ENCODE results near the gene CLDN1. TPM values are rescaled to one million over a fixed set of nuclear protein-coding genes. Genes with fewer than 3 reads are reported as not detected.
A peak's percentile ranks its signal among the peaks of the same experiment; 100 is the strongest.

The CLDN1 gene
- total and polyA plus RNA-seq, 2 of the 13 experiments (the other 11 are each of a cell fraction or from before 2014, with no cell fraction given): 42.7 to 51.6 TPM

GRCh38 chr3:190306513-190307163 is 15.6 kb downstream of the CLDN1 start (continued):
- 0 out of 2 replicates have a peak, but pooled peaks have one; percentile 7 for TF ChIP-seq NR2C2 (CRISPR knock-in tag; IDR thresholded peaks at IDR 0.05; ENCODE audit: borderline replicate concordance)
- TF ChIP-seq PRDM4 (CRISPR knock-in tag; IDR thresholded peaks at IDR 0.05; ENCODE audit: borderline replicate concordance): no peak
- TF ChIP-seq NRL (CRISPR knock-in tag; IDR thresholded peaks at IDR 0.05; ENCODE audit: borderline replicate concordance): no peak
- 0 out of 2 replicates have a peak, but pooled peaks have one; percentile 3 for TF ChIP-seq HNF4A (CRISPR knock-in tag; IDR thresholded peaks at IDR 0.05)
- no peak for TF ChIP-seq ZNF746 (CRISPR knock-in tag; IDR thresholded peaks at IDR 0.05)
- TF ChIP-seq GFI1 (CRISPR knock-in tag; IDR thresholded peaks at IDR 0.05; ENCODE audit: borderline replicate concordance): peak; percentile 76; the same call in 1 of the 2 replicates
- TF ChIP-seq ZNF710 (CRISPR knock-in tag; IDR thresholded peaks at IDR 0.05; ENCODE audit: borderline replicate concordance): 0 out of 2 replicates have a peak, but pooled peaks have one; percentile 56
- peak; percentile 68 for TF ChIP-seq HDAC2 (CRISPR knock-in tag; IDR thresholded peaks at IDR 0.05)
- TF ChIP-seq, protein P1, sequence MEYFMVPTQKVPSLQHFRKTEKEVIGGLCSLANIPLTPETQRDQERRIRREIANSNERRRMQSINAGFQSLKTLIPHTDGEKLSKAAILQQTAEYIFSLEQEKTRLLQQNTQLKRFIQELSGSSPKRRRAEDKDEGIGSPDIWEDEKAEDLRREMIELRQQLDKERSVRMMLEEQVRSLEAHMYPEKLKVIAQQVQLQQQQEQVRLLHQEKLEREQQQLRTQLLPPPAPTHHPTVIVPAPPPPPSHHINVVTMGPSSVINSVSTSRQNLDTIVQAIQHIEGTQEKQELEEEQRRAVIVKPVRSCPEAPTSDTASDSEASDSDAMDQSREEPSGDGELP (IDR thresholded peaks at IDR 0.05; ENCODE audit: borderline replicate concordance, low read depth): peak; percentile 94
- TF ChIP-seq, protein P2, sequence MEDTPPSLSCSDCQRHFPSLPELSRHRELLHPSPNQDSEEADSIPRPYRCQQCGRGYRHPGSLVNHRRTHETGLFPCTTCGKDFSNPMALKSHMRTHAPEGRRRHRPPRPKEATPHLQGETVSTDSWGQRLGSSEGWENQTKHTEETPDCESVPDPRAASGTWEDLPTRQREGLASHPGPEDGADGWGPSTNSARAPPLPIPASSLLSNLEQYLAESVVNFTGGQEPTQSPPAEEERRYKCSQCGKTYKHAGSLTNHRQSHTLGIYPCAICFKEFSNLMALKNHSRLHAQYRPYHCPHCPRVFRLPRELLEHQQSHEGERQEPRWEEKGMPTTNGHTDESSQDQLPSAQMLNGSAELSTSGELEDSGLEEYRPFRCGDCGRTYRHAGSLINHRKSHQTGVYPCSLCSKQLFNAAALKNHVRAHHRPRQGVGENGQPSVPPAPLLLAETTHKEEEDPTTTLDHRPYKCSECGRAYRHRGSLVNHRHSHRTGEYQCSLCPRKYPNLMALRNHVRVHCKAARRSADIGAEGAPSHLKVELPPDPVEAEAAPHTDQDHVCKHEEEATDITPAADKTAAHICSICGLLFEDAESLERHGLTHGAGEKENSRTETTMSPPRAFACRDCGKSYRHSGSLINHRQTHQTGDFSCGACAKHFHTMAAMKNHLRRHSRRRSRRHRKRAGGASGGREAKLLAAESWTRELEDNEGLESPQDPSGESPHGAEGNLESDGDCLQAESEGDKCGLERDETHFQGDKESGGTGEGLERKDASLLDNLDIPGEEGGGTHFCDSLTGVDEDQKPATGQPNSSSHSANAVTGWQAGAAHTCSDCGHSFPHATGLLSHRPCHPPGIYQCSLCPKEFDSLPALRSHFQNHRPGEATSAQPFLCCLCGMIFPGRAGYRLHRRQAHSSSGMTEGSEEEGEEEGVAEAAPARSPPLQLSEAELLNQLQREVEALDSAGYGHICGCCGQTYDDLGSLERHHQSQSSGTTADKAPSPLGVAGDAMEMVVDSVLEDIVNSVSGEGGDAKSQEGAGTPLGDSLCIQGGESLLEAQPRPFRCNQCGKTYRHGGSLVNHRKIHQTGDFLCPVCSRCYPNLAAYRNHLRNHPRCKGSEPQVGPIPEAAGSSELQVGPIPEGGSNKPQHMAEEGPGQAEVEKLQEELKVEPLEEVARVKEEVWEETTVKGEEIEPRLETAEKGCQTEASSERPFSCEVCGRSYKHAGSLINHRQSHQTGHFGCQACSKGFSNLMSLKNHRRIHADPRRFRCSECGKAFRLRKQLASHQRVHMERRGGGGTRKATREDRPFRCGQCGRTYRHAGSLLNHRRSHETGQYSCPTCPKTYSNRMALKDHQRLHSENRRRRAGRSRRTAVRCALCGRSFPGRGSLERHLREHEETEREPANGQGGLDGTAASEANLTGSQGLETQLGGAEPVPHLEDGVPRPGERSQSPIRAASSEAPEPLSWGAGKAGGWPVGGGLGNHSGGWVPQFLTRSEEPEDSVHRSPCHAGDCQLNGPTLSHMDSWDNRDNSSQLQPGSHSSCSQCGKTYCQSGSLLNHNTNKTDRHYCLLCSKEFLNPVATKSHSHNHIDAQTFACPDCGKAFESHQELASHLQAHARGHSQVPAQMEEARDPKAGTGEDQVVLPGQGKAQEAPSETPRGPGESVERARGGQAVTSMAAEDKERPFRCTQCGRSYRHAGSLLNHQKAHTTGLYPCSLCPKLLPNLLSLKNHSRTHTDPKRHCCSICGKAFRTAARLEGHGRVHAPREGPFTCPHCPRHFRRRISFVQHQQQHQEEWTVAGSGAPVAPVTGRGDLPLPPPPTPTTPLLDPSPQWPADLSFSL (CRISPR knock-in tag; IDR thresholded peaks at IDR 0.05): 0 out of 2 replicates have a peak, but pooled peaks have one; percentile 41
- peak; percentile 19; the same call in 1 of the 2 replicates for TF ChIP-seq FOXA3 (CRISPR knock-in tag; IDR thresholded peaks at IDR 0.05)
- 0 out of 2 replicates have a peak, but pooled peaks have one; percentile 8 for TF ChIP-seq TBX2 (CRISPR knock-in tag; IDR thresholded peaks at IDR 0.05; ENCODE audit: borderline replicate concordance)
- TF ChIP-seq GATAD2A (CRISPR knock-in tag; IDR thresholded peaks at IDR 0.05): peak; percentile 76
- 0 out of 2 replicates have a peak, but pooled peaks have one; percentile 11 for TF ChIP-seq ATF7 (IDR thresholded peaks at IDR 0.05)
- no peak for TF ChIP-seq ATF7 (CRISPR knock-in tag; IDR thresholded peaks at IDR 0.05)
- TF ChIP-seq ZMYM4 (CRISPR knock-in tag; IDR thresholded peaks at IDR 0.05): peak; percentile 30; the same call in 1 of the 2 replicates
- TF ChIP-seq FOXA1 (IDR thresholded peaks at IDR 0.05): no peak
- TF ChIP-seq FOXA1 (CRISPR knock-in tag; IDR thresholded peaks at IDR 0.05): peak; percentile 57
